ENCODE measurements around the gene EPHA10.
A peak's percentile ranks its signal among the peaks of the same experiment; 100 is the strongest.

EPHA10 gene

DNA sequence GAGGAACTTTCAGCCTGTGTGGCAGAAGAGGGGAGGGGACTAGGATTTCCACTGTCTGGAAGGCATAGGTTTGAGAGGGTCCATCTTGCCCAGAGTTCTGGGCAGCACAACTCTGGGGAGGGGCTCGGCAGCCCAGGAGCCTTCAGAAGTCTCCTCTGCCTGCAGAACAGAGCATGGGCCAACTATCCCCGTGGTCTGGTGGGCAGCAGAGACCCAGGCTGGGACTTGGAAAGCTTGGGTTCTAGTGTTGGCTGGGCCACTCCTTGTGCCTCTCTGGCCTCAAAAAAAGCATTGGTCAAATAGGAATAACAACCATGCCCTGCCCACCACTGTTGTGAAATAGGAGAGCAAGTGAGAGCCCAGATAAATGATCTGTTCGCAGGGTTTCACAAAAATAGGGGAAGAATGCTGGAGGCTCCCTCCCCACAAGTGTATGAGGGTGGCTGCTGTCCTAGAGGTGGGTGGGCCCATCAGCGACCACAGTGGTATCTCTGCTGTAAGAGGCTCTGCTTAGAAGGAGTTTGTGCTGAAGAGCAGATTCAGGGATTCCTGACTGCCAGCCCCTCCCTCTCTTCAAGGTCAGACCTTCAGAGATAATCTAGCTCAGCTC is 8.9 kb downstream of the EPHA10 start:
- Histone ChIP-seq H3K4me3 (ENCODE audit: low read depth, low read length) (no peak overlapping the region), H2AFZ (no peak overlapping the region), H3K9me3 (ENCODE audit: control insufficient read depth, low read length) (no peaks in the 10 kb centered on the region), H3K4me1 (peaks cover 2% of the 10 kb centered on the region), H3K27me3 (ENCODE audit: control insufficient read depth, insufficient read depth, low read length) (no peaks in the 10 kb centered on the region), H3K79me2 (no peaks in the 10 kb centered on the region), H3K9ac (no peak overlapping the region), H3K4me2 (ENCODE audit: low read length) (no peak overlapping the region), H3K36me3 (ENCODE audit: control insufficient read depth, insufficient read depth, low read length) (no peaks in the 10 kb centered on the region), H3K27ac (no peak overlapping the region)
- TF ChIP-seq CTCF (IDR thresholded peaks at IDR 0.05) = no peak

DNA sequence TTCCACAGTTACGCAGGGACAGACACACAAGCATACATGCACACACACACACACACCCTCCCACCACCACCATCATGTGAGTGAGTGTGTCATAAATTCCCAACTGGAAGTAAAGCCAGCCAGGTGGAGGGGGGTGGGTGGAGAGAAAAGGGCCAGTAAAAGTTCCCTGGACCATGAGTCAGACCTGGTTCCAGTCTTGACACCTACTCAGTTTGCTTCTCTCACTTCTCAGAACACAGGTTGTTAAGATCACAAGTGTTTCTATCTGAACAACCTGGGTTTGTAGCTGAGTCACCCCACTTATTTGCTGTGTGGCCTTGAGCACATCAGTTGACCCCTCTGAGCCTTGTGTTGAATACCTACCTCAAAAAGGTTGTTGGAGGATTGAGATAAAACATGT is 9.6 kb downstream of the EPHA10 start:
- H3K4me3 ChIP-seq (ENCODE audit: low read depth, low read length) = no peak overlapping the region
- peaks cover 2% of the 10 kb centered on the region for H3K4me1 ChIP-seq
- H3K36me3 ChIP-seq (ENCODE audit: control insufficient read depth, insufficient read depth, low read length) = no peaks in the 10 kb centered on the region
- H3K9me3 ChIP-seq (ENCODE audit: control insufficient read depth, low read length) = no peaks in the 10 kb centered on the region
- no peak overlapping the region for H3K9ac ChIP-seq
- no peak overlapping the region for H2AFZ ChIP-seq
- H3K27ac ChIP-seq = no peak overlapping the region
- H3K4me2 ChIP-seq (ENCODE audit: low read length) = no peak overlapping the region
- no peak for TF ChIP-seq CTCF (IDR thresholded peaks at IDR 0.05)
- H3K27me3 ChIP-seq (ENCODE audit: control insufficient read depth, insufficient read depth, low read length) = no peaks in the 10 kb centered on the region
- H3K79me2 ChIP-seq = no peaks in the 10 kb centered on the region

DNA sequence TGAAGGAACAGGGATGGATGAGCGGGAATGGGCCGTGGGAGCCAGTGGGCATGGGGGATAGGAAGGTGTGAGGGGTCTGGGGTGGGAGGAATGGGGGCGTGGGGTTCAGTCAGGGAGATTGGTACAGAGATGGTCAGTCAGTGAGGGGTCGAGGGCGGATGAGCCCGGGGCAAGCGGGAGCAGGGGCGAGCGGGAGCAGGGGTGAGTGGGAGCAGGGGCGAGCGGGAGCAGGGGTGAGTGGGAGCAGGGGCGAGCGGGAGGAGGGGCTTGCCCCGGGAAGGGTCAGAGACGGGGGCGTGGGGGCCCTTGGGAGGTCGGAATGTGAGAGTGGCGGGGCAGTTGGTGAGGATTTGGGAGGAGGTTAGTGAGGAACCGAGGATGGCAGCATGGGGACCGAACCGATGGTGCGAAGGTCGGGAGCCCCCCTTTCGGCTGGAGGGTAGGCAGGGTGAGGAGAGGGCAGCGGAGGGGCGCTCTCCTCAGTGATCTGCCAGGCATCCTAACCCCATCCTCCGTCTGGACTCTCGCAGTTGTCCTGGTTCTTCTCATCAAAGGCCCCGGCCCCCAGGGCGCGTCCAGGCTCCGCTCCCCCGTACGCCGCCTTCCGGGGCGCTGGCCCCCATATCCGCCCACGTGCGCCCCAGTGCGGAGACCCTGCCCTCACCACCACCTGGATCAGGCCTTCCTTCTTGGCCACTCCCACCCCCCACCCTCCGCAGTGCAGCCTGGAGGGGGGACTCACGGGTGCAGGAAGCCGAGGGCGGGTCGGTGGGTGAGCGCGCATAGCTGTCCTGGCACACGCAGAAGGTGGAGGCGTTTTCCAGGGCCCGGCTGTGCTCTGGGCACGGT is 11.2 kb downstream of the EPHA10 start:
- Histone ChIP-seq H3K4me2 (ENCODE audit: low read length) (peak overlapping the region; percentile 38), H3K9ac (no peak overlapping the region), H3K9me3 (ENCODE audit: control insufficient read depth, low read length) (no peaks in the 10 kb centered on the region), H3K36me3 (ENCODE audit: control insufficient read depth, insufficient read depth, low read length) (no peaks in the 10 kb centered on the region), H3K27ac (no peak overlapping the region), H3K4me3 (ENCODE audit: low read depth, low read length) (no peak overlapping the region), H2AFZ (peak overlapping the region; percentile 28), H3K27me3 (ENCODE audit: control insufficient read depth, insufficient read depth, low read length) (no peaks in the 10 kb centered on the region), H3K4me1 (peaks cover 2% of the 10 kb centered on the region), H3K79me2 (no peaks in the 10 kb centered on the region)
- no peak for TF ChIP-seq CTCF (IDR thresholded peaks at IDR 0.05)

- no peak overlapping the region for H3K27ac ChIP-seq
- peak overlapping the region; percentile 44 for H3K4me2 ChIP-seq (ENCODE audit: low read length)
- no peak overlapping the region for H3K9ac ChIP-seq
- no peaks in the 10 kb centered on the region for H3K9me3 ChIP-seq (ENCODE audit: control insufficient read depth, low read length)
- H3K4me1 ChIP-seq = peaks cover 2% of the 10 kb centered on the region
- TF ChIP-seq CTCF (IDR thresholded peaks at IDR 0.05) = no peak
- no peak overlapping the region for H3K4me3 ChIP-seq (ENCODE audit: low read depth, low read length)
- H3K79me2 ChIP-seq = no peaks in the 10 kb centered on the region
- no peaks in the 10 kb centered on the region for H3K36me3 ChIP-seq (ENCODE audit: control insufficient read depth, insufficient read depth, low read length)
- no peaks in the 10 kb centered on the region for H3K27me3 ChIP-seq (ENCODE audit: control insufficient read depth, insufficient read depth, low read length)
- peak overlapping the region; percentile 73 for H2AFZ ChIP-seq
Observed at GRCh38 chr1:37752583-37753471, 12.1 kb downstream of the EPHA10 start.

Measured in parathyroid adenoma (tissue), 2 donors.